EH (cell line): Measurements from ENCODE around the gene TMTC1.
"Not testable (repeated sequence)": the region's sequence is repeated elsewhere in the genome, so short reads cannot be mapped to it uniquely, and the experiment has no call there.

ENCODE experiments used
- DNase-seq: peaks from one replicate; pipeline ENCODE4 v3.0.0-alpha.2; 2015; ENCODE audit warnings: low read depth

TMTC1 gene

DNA sequence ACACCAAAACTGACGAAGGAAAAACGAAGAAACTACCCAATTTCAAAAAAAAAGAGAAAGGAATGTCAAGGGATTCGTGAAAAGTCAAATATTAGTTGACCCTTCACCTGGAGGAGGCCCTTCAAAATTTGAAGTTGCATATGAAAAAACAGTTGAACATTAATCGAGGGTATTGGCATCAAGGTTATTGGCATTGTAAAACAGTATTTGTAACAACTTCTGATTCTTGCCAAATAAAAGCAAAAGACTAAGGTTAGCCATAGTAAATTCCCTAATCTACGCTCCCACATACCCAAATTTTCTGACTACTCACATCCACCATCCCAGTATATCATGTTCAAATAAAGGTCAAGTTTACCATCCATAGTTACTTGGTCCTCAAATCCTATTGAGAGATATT, 118.6 kb downstream of the TMTC1 start:
- no peak for DNase-seq

DNA sequence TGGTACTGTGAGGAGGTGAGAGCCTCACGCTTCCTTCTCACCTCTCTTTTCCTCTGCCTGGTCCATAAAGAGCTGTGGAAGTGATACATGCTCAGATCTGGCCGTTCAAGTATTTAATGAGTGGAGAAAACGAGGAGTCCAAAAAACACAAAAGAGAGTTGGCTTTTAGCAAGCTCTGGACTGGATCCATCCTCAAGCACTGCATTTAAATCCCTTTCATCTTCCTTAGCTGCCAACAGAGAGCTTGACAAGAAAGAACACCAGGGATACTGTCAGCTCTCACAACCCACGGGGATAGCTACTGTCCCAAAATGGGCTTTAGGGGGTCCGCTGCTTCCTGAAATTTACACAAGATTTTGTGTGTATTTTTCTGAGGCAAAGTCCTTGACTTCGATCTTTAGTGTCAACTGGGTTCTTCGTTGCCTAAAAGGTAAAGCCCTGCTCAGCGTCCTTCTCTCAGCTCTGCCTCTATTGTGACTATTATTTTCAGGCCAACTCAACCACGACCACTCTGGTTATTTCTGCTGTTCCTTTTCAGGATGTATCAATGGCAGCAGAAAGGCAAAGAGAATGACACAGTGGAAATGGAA, 120.9 kb downstream of the TMTC1 start:
- DNase-seq: no peak

DNA sequence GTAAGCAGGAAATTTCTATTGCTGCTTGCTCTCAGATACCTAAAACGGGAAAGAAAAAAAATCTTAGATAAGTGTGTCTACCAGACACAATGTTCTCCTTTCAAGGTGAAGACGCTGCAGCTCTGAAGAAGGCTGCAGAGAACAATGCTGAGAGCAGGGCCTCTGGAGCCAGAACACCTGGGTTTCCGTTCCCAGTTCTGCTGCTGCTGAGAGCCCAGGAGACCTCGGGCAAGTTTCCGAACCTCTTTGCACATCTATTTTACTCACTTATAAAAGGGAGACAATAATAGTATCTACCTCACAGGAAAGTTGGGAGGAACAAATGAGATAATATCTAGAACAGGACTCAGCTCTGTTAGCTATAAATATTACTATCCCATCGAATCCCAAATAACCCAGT, 122.9 kb downstream of the TMTC1 start:
- no peak for DNase-seq

DNA sequence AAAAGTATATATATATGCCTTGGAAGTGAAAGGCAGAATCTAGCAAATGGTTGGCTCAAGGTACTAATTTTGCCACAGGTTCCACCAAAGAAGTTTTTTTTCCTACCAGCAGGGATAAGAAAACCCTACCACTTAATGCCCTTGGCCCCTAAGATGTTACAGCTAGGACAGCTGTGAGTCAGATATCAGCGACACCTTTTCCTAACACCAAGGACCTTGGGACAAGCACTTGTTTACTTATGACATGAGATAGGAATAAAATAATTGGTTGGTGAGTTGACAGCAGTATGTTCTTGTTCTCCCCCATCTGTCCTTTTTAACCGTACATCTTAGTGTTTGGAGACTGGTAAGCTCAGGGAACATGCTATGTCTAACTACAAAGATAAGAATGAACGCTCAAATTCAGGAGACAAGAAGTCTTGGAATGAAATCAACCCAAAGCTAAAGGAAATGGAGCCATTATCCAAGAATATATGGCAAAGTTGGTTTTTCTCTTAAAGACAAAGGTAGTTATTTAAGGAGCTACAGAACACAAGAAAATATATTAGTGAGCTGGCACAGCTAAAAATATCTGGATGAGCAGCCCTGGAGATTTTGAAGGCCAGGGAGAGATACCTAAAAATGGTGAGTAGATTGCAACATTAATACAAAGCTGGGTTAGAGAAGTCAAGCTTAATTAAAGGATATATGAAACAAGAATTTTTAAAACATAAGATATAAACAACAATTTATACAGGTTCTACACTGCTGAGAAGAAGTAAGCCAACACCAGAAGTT, 126.8 kb downstream of the TMTC1 start:
- no peak for DNase-seq

DNA sequence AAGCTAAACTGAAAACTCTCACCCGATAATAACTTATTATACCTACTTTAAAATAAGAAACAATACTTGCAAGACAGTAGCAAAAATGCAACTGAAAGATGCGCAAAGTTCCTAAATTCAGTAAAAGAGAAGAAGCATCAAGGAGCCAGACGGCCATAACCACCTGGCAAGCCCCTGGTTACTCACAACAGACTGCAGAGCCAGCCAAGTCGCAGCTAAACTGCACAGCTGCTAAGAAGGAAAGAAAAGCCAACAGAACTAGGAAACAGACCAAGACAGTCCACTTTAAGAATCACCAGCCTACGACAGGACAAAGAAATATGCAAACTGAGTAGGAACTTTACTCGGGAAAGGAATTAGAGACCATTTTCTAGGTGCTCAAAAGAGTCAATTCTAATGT, 127.9 kb downstream of the TMTC1 start:
- DNase-seq: no peak

DNA sequence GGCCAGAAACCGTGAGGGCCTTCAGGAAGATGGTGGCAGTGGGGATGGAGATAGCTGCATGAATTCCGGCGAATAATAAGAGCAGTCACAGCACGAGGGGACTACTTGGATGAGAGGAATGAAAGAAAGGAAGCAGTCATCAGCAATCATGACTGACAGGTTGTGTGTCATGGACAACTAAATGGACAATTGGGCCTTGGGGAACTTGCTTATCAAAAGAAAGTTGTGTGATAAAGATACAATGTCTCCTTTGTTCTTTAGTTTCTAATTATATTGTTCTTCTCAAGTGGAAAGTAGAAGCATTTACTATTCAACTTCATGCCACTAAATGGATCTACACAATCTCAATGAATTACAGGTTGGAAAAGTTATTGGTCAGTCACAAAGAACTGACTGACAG, 130.5 kb downstream of the TMTC1 start:
- no peak for DNase-seq

DNA sequence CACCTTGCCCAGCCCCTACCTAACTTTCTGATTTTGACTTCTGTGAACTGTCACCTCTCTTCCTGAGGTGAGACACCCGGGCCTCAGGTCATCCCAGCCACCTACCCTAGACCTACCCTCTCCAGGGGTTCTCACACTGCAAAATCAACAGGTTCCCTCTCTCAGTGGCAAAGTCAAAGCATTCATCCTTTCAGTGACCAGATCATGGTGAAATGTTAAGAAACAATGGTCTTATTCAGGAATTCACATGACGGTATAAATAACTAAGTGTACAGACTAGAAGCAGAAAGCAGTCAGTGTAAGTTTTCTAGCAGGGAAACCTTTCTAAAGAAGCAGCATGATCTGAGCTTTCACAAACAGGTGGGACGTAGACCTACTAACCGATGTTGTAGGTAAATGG, 133.4 kb downstream of the TMTC1 start:
- no peak for DNase-seq

DNA sequence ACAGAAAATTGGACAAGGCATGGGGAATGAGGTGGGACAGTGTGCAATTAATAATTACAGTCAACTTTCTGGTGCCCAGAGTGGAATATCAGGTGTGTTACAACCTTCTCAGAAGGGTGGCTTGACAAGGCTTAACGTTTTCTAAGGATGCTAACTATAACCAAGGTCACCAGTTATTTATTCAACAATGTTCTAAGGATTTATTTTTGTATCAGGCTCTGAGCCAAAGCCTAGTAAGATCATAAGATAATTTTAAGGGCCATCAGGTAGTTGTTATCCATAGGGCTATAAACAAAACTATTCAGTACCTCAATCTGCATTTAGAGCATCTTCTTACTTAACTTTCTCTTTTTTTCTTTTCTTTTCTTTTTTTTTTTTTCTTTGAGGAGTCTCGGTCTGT, 134.0 kb downstream of the TMTC1 start:
- DNase-seq: no peak

DNA sequence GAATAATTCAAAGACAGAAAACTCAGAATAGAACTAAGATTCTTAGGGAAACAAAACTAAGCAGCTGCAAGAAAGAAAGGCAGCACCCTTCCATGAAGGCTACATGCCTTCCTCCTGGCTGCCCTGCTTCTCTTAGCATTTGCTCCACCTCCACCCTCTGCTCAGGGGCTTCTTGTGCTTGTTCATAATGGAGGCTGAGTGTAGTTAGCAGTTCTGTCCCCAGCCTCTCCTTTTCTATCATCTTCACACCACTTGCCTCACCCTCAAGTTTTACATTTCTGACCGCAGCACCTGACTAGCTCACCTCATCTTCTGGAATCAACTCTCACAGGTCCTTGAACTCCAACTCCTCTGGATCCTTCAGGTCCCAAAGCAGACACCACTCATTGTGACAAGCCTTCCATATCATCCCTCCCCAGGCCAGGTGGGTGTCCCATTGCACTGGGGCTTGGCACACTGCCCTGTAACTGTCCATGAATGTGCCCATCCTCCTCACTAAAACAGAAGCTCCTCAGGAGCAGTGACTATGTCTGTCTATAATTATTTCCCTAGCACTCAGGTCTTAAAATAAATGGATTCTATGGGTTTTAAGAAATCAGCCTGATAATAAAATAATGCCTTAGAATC, 139.1 kb downstream of the TMTC1 start:
- DNase-seq: no peak

DNA sequence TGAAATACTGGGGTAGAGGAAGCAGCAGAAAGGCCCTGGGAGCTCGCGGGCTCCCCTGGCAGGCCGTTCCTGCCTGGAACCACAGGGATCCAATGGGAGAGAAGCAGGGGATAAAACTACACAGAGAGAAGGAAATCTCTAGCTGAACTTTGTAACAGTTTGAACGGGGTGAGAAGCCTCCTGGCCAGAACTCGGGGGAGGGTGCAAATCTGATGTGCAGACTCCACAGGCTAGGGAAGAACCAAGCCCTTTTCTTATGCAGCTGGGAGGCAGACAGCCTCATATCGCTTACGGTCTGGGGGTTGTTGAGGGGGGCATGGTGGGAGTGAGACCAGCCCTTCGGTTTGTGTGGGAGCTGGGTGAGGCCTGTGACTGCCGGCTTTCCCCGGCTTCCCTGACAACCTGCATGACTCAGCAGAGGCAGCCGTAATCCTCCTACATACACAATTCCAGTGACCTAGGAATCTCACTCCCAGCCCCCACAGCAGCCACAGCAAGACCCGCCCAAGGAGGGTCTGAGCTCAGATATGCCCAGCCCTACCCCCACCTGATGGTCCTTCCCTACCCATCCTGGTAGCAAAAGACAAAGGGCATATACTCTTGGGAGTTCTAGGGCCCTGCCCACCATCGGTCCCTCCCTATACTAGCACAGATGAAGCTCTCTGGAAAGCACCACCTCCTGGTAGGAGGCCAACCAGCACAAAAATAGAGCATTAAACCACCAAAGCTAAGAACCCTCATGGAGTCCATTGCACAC, 143.0 kb downstream of the TMTC1 start:
- no peak for DNase-seq

DNA sequence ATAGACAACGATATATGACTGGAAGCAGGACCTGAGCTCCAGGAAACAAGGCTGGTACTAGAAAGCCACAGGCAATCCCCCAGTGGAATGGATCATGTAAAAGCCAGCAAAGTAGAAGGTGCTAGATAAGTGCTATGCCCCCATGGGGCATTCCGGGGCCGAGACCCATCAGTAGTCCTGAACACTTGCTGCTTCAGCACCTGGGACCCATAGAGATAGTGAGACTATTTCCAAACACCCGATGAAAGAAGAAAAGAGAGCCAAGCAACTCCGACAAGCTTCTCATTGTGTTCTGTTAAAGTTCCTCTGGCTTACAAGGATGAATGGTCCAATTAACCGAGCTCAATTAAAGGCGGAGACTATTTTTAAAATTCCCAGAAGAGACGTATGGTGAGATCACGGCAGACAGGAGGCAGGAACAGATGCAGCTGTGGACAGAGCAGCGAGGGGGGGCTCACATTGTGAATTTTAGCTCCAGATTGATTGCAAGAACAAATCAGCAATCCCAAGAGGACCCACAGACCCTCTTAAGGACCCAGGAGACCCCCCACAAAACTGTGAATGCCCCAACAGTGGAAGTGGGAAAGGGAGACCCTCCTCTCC, 143.7 kb downstream of the TMTC1 start:
- no peak for DNase-seq

DNA sequence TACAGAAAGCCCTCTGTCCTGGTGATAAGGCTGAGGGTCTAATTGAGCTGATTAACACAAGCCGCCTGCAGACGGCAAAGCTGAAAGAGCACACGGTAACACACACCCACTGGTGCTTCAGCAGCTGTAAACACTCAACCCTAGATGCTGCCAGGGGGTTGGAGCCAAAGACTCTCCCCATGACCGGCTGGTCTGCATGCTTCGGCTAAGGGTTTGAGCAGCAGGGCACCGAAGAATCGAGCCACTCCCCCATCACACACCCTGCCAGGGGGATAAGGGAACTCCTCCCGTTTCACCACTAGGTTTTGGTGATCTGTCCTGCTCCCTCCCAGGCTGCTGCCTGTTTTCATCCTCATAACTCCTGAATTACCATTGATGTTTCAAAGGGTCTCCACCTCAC, 145.2 kb downstream of the TMTC1 start:
- no peak for DNase-seq

DNA sequence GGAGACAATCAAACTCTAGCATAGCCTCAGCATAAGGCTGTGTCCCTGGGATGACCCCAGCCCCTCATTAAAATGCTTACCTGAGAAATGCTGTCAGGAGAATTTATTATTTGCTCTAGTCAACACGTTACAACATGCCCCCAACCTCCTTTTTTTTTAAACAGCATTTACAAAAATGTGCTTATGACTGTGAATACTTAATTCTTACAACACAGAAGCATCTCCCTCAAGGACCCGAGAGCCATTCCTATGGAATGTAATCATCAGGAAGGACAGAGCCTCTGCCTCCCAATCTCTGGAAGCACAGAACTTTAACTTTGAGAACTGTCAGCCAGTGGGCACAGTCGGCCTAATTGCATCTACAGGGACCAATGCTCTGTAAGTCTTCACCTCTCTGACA, 149.7 kb downstream of the TMTC1 start:
- no peak for DNase-seq

DNA sequence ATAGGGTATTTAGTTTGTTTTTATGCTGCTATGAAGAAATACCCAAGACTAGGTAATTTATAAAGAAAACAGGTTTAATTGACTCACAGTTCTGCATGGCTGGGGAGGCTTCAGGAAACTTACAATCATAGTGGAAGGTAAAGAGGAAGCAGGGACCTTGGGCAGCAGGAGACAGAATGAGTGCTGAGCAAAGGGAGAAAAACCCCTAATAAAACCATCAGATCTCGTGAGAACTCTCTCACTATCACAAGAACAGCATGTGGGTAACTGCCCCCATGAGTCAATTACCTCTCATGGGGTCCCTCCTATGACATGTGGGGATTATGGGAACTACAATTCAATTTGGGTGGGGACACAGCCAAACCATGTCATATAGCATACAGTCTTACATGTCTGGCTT, 153.6 kb downstream of the TMTC1 start:
- DNase-seq: not testable (repeated sequence)

DNA sequence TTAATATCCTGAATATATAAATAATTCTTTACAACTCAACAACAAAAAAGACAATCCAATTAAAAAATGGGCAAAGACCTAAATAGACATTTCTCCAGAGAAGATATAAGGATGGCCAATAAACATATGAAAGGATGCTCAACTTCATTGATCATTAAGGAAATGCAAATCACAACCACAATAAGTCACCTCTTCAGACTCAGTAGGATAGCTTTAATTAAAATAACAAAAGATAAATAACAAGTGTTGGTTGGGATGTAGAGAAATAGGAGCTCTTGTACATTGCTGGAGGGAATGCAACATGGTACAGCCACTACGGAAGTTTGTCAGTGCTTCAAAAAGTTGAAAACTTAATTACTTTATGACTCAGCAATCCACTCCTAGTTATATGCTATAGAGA, 156.5 kb downstream of the TMTC1 start:
- no peak for DNase-seq

DNA sequence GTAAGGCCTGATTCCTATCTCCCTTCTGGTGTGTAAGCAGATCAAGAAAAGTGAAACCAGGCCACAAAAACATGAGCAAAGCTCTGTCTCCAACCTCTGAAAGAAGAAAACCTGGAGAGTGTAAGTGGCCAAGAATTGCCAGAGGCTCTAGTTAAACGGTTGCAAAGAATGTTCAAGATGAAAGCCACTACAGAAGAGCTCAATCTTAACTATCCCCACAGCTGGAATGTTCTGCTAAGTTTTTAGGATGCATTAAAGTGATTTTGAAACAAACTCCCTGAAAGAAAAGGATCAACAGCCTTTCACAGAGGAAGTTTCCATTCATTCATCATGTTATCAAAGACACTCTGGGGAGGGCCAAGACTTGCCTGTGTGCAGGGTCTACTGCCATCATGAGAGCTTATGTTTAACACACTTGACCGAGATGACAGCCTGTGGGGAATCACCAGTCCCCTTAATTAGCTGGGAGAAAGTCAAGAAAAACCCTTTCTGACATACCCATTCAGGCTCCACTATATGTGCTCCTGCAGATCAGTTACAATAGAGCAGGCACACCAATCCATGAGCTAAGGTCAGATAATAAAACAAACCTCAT, 158.3 kb downstream of the TMTC1 start:
- DNase-seq: no peak

DNA sequence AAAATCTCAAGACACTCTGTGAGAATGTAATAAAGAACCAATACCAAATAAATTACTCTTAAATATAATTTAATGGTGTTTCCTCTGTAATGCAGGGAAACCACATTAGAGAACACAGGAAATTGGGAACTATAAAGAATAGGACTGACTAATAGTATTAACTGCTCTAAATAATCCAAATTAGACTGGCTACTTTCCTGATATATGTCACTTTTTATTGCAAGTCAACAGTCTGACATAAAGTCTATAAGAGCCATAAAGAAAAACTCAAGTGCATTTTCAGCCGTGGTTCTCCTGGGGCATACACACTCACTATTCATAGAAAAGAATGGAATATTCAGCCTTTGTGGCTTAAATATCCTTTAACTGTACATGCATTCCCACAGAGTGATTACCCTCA, 161.5 kb downstream of the TMTC1 start:
- DNase-seq: no peak

DNA sequence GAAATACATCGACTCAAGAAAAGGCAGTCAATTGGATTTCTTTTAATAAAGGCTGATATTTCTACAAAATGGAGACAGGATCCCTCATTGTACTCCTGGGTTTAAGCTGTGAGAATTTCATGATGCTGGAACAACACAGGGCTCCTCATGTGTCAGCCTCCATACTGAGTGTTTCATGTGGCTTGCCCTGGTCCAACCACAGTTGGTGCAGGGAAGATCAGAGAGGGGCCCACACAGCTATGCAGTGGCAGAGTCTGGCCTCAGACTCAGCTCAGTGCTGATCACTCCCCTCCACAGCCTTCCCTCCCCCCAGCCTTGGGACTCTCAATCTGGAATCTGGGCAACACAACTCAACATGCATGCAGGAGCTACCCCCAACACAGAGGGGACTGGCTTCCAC, 163.7 kb downstream of the TMTC1 start:
- DNase-seq: no peak

DNA sequence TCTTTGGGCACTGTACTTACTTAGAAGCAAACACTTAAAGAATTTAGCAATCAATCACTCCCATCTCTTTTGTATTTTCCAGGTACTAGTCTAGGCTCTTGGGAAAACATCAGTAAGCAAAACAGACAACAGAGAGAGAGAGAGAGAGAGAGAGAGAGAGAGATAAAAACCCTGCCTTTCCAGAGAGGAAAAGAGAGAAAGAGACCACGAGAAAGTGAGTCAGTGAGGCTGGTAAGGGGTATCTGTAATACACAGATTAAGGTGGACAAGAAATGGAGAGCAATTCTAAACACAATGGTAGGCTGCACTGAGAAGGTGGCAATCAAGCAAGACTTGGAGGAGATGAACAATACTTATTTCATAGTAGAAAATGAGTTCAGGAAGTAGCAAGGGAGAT, 166.3 kb downstream of the TMTC1 start:
- DNase-seq: no peak

DNA sequence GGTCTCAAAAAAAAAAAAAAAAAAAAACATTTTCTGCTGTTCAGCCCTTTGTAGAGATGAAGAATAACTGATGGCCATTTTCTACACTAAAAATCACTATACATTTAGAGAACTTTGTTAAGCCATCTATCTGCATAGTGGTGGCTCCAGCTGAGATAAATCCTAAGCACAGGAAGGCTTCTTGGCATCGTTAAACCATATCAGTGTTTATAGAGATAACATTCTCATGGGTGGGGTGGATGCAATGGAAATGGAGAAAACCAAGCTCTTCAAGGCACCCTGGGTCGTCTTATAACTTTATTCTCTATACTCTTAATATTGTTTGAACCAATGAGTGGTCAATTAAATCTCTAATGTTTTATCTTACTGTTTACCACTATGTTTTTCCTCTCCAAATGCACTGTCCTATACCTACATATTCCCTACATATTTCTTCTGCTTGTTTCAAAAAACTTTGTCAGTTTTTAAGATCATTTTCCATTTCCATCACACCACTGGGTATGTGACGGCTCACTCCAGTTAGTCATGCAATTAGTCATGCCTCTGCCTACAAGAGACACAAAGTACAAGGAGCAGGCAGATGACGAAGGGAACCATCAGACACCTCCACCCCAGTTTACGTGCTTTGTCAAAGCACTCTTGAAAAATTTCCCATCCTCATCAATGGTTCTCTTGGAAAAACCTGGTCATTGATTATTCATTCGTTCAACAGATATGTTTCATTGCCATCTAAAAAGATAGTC, 166.9 kb downstream of the TMTC1 start:
- peak; percentile 28 for DNase-seq

DNA sequence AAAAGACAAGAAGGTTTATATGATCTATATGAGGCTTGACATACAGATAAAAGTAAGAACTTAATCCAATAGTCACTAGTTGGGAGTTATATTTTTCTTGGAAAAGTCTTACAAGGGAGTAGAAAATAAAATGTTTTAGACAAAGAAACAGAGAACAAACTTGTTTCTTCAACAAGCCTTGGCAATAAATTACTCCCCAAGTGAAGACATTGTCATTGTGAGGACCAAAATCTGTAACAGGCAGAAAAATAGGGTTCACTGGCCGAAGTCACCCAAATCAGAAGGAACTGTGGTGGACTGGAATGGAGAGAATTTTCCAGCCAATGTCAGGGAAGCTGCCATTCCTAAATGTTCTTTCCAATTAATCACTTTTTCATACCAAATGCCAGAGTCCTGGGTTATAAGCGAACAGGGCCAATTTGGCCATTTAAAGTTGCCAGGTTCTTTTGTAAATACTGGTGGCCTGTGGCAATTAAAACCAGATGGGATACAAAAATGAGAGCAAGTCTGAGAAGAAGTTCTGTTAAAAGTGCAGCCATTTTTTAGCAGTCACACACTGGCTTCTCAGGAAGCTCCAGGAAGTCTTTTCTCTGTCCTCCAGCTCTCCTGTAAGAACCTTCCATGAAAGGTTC, 168.9 kb downstream of the TMTC1 start:
- peak; percentile 35 for DNase-seq
